HepG2 (cell line): ENCODE measurements around the gene ELAVL4.

Experiments
- POLR2A ChIP-seq, 2 experiments: IDR thresholded peaks; 2 replicates each; pipeline ENCODE4 v1.6.1; 2011; ENCODE audit warnings: low read depth in 2 of 2, low read length in 2 of 2, mild to moderate bottlenecking in 1 of 2, moderate library complexity in 1 of 2; ENCODE audit not compliant: insufficient read depth in 1 of 2
- POLR2AphosphoS5 ChIP-seq: IDR thresholded peaks from 2 replicates; pipeline ENCODE4 v1.6.1; 2012; ENCODE audit warnings: low read depth, low read length
- ZBTB8A ChIP-seq: sonication (generic); formaldehyde crosslinking; IDR thresholded peaks from 2 replicates; pipeline ENCODE4 v1.4.0; 2020; ENCODE audit warnings: mild to moderate bottlenecking, low read depth, missing genetic modification reagents, borderline replicate concordance
- ZFP36L1 ChIP-seq: sonication (generic); formaldehyde crosslinking; IDR thresholded peaks from 2 replicates; pipeline ENCODE4 v1.8.0; 2022; ENCODE audit warnings: mild to moderate bottlenecking, missing genetic modification reagents, moderate library complexity
- ZNF550 ChIP-seq: sonication (generic); formaldehyde crosslinking; IDR thresholded peaks from 2 replicates; pipeline ENCODE4 v1.4.0; 2020; ENCODE audit warnings: mild to moderate bottlenecking, missing genetic modification reagents, borderline replicate concordance
- TF ChIP-seq, protein P1 (sequence below): IDR thresholded peaks from 2 replicates; pipeline ENCODE4 v1.6.1; 2012; ENCODE audit warnings: inconsistent platforms
- TF ChIP-seq, protein P2 (sequence below): sonication (generic); formaldehyde crosslinking; IDR thresholded peaks from 2 replicates; pipeline ENCODE4 v1.4.0; 2020; ENCODE audit warnings: mild to moderate bottlenecking, missing genetic modification reagents
- TF ChIP-seq, protein P3 (sequence below): sonication (generic); formaldehyde crosslinking; IDR thresholded peaks from 2 replicates; pipeline ENCODE4 v1.5.1; 2020; ENCODE audit warnings: missing genetic modification reagents, mild to moderate bottlenecking, borderline replicate concordance

DNA sequence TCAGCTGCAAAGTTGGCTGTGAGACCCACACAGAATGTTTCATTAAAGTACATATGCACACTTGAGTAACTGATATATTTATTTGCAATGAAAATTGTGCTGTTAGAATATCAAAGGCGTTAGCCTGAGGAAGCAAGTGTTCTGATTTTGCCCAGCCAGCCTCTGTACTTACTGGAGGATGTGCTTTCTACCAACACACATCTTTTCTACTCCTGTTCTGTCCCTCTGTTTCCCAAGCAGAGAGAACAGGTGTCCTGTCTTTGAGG is 31.4 kb downstream of the ELAVL4 start:
- TF ChIP-seq, protein P1, sequence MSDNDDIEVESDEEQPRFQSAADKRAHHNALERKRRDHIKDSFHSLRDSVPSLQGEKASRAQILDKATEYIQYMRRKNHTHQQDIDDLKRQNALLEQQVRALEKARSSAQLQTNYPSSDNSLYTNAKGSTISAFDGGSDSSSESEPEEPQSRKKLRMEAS = no peak
- TF ChIP-seq ZNF550 (no peak), POLR2A (IDR thresholded peaks at IDR 0.05; ENCODE audit: insufficient read depth in 1 of 2, low read depth in 2 of 2, low read length in 2 of 2) (no peak), ZBTB8A (CRISPR knock-in tag) (no peak), POLR2AphosphoS5 (no peak), ZFP36L1 (CRISPR knock-in tag) (no peak)
- TF ChIP-seq, protein P2, sequence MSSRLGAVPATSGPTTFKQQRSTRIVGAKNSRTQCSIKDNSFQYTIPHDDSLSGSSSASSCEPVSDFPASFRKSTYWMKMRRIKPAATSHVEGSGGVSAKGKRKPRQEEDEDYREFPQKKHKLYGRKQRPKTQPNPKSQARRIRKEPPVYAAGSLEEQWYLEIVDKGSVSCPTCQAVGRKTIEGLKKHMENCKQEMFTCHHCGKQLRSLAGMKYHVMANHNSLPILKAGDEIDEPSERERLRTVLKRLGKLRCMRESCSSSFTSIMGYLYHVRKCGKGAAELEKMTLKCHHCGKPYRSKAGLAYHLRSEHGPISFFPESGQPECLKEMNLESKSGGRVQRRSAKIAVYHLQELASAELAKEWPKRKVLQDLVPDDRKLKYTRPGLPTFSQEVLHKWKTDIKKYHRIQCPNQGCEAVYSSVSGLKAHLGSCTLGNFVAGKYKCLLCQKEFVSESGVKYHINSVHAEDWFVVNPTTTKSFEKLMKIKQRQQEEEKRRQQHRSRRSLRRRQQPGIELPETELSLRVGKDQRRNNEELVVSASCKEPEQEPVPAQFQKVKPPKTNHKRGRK (CRISPR knock-in tag) = no peak
- TF ChIP-seq, protein P3, sequence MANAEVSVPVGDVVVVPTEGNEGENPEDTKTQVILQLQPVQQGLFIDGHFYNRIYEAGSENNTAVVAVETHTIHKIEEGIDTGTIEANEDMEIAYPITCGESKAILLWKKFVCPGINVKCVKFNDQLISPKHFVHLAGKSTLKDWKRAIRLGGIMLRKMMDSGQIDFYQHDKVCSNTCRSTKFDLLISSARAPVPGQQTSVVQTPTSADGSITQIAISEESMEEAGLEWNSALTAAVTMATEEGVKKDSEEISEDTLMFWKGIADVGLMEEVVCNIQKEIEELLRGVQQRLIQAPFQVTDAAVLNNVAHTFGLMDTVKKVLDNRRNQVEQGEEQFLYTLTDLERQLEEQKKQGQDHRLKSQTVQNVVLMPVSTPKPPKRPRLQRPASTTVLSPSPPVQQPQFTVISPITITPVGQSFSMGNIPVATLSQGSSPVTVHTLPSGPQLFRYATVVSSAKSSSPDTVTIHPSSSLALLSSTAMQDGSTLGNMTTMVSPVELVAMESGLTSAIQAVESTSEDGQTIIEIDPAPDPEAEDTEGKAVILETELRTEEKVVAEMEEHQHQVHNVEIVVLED = no peak
